ENCODE data around the gene EYS.

Gene EYS

GRCh38 chr6:64580346-64580745 lies 1126.7 kb downstream of the EYS start:
- TF ChIP-seq TAF1 (IDR thresholded peaks at IDR 0.05; ENCODE audit: borderline replicate concordance, insufficient read depth, low read length) (no peak), FOXP2 (optimal IDR thresholded peaks at IDR 0.05; ENCODE audit: borderline replicate concordance, extremely low read depth, extremely low read length, insufficient read depth) (no peak), SIN3A (IDR thresholded peaks at IDR 0.05; ENCODE audit: borderline replicate concordance, insufficient read depth, low read length) (no peak), POLR2AphosphoS5 (IDR thresholded peaks at IDR 0.05; ENCODE audit: low read depth, low read length) (no peak)
- TF ChIP-seq, protein P1, sequence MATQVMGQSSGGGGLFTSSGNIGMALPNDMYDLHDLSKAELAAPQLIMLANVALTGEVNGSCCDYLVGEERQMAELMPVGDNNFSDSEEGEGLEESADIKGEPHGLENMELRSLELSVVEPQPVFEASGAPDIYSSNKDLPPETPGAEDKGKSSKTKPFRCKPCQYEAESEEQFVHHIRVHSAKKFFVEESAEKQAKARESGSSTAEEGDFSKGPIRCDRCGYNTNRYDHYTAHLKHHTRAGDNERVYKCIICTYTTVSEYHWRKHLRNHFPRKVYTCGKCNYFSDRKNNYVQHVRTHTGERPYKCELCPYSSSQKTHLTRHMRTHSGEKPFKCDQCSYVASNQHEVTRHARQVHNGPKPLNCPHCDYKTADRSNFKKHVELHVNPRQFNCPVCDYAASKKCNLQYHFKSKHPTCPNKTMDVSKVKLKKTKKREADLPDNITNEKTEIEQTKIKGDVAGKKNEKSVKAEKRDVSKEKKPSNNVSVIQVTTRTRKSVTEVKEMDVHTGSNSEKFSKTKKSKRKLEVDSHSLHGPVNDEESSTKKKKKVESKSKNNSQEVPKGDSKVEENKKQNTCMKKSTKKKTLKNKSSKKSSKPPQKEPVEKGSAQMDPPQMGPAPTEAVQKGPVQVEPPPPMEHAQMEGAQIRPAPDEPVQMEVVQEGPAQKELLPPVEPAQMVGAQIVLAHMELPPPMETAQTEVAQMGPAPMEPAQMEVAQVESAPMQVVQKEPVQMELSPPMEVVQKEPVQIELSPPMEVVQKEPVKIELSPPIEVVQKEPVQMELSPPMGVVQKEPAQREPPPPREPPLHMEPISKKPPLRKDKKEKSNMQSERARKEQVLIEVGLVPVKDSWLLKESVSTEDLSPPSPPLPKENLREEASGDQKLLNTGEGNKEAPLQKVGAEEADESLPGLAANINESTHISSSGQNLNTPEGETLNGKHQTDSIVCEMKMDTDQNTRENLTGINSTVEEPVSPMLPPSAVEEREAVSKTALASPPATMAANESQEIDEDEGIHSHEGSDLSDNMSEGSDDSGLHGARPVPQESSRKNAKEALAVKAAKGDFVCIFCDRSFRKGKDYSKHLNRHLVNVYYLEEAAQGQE (IDR thresholded peaks at IDR 0.05; ENCODE audit: insufficient read depth in 1 of 2, low read depth in 2 of 2, low read length in 2 of 2), result no peak

- TF ChIP-seq SIN3A (IDR thresholded peaks at IDR 0.05; ENCODE audit: borderline replicate concordance, insufficient read depth, low read length) (no peak), TAF1 (IDR thresholded peaks at IDR 0.05; ENCODE audit: borderline replicate concordance, insufficient read depth, low read length) (no peak), POLR2AphosphoS5 (IDR thresholded peaks at IDR 0.05; ENCODE audit: low read depth, low read length) (no peak), FOXP2 (optimal IDR thresholded peaks at IDR 0.05; ENCODE audit: borderline replicate concordance, extremely low read depth, extremely low read length, insufficient read depth) (no peak)
- TF ChIP-seq, protein P1 (IDR thresholded peaks at IDR 0.05; ENCODE audit: insufficient read depth in 1 of 2, low read depth in 2 of 2, low read length in 2 of 2), result no peak
Measured at GRCh38 chr6:64553249-64553786, 1153.7 kb downstream of the EYS start.

DNA sequence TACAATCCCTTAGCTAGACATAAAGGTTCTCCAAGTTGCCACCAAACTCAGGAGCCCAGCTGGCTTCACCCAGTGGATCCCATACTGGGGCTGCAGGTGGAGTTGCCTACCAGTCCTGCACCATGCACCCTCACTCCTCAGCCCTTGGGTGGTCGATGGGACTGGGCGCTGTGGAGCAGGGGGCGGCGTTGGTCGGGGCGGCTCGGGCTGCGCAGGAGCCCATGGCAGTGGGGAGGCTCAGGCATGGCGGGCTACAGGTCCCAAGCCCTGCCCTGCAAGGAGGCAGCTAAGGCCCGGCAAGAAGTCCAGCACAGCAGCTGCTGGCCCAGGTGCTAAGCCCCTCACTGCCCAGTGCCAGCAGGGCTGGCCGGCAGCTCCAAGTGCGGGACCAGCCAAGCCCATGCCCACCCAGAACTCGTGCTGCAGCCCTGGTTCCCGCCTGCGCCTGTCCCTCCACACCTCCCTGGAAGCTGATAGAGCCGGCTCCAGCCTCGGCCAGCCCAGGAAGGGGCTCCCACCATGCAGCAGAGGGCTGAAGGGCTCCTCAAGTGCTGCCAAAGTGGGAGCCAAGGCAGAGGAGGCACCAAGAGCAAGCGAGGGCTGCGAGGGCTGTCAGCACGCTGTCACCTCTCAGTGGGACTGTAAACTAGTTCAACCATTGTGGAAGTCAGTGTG lies 1159.3 kb downstream of the EYS start:
- no peak for TF ChIP-seq POLR2AphosphoS5 (IDR thresholded peaks at IDR 0.05; ENCODE audit: low read depth, low read length)
- TF ChIP-seq FOXP2 (optimal IDR thresholded peaks at IDR 0.05; ENCODE audit: borderline replicate concordance, extremely low read depth, extremely low read length, insufficient read depth), result no peak
- TF ChIP-seq, protein P1 (IDR thresholded peaks at IDR 0.05; ENCODE audit: insufficient read depth in 1 of 2, low read depth in 2 of 2, low read length in 2 of 2), result no peak
- no peak for TF ChIP-seq SIN3A (IDR thresholded peaks at IDR 0.05; ENCODE audit: borderline replicate concordance, insufficient read depth, low read length)
- TF ChIP-seq TAF1 (IDR thresholded peaks at IDR 0.05; ENCODE audit: borderline replicate concordance, insufficient read depth, low read length), result no peak

DNA sequence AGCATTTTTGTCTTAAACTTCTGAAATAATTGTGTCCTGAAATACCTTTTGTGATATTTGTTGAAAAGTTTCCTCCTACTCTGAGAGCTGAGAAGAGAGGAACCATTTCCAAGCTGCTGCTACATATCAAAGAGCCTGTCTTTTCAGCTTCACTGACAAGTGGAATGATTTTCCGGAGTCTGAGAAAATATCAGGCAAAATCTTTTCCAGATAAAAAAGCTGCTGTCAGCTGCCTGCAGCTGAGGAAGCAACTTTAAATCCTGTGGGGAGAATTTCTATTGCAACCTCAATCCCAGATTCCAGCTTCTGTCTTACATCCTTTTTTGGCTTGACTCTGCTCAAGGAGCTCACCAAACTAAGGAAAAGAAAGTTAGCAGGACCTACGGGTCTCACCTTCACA lies 1167.1 kb downstream of the EYS start:
- TF ChIP-seq TAF1 (IDR thresholded peaks at IDR 0.05; ENCODE audit: borderline replicate concordance, insufficient read depth, low read length), result no peak
- TF ChIP-seq, protein P1 (IDR thresholded peaks at IDR 0.05; ENCODE audit: insufficient read depth in 1 of 2, low read depth in 2 of 2, low read length in 2 of 2), result no peak
